ENCODE results near the gene CCDC127. TPM values are rescaled to one million over a fixed set of nuclear protein-coding genes. Genes with fewer than 3 reads are reported as not detected.
"Not testable (repeated sequence)": the region's sequence is repeated elsewhere in the genome, so short reads cannot be mapped to it uniquely, and the experiment has no call there.

Gene CCDC127
- total RNA-seq, 1 experiment from 2014 or later, result 5.0 TPM

- DNase-seq (ENCODE audit: low read depth), result no peak
Observed at GRCh38 chr5:204001-204400, 14.0 kb downstream of the CCDC127 start.

GRCh38 chr5:203246-203930, 14.6 kb downstream of the CCDC127 start:
- no peak for DNase-seq (ENCODE audit: low read depth)

DNA sequence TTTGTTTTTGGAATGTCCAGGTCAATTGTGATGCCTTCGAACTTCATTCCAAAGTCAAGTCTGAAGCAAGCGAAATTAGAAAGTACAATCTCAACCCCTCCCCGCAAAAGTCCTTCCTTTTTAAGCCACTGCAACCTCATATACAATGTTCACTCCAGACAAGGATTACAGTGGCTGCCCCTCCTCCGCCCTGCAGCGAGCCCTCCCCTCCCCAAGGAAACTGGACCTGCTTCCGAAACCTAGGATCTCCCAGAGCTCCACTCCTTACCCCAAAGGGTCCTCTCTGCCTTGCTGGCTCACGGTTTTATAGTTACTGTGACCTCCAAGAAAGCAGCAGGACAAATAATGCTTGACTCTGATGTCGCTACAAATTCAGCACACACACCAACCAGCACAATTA, 16.3 kb downstream of the CCDC127 start:
- no peak for DNase-seq (ENCODE audit: low read depth)

- no peak for DNase-seq (ENCODE audit: low read depth)
Observed at GRCh38 chr5:200985-201384, 17.0 kb downstream of the CCDC127 start.

DNA sequence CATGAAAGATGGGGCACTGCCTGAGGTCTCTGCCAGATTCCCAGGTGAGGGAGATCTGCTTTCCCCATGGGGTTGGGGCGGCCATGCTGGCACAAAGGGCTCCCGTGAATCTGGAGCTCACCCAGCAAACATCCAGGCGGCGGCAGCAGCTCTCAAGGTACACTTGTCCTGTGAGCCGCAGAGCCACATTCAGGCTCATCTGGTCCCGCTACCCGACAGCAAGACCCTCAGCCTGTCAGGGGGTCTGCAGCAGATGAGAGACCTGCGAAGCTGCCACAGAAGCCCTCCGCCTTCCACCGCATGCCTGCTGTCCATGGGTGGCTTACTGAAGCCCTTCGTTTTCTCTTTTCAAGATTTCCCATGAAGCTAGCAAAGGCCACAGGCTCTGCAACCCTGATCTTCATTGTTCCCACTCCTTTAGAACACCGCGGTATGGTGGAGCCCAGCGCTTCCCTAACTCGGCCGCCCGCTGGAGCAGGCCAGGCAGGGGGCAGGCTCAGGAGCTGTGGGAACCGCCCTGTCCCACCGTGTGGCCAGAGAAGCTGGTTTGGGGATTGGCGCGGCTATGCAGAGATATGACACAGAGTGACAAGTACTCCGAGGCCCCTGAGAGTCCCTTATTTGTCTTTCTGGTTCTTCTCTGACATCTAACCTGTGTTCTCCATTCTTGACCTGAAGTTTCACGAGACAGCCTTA, 17.9 kb downstream of the CCDC127 start:
- DNase-seq (ENCODE audit: low read depth), result no peak

DNA sequence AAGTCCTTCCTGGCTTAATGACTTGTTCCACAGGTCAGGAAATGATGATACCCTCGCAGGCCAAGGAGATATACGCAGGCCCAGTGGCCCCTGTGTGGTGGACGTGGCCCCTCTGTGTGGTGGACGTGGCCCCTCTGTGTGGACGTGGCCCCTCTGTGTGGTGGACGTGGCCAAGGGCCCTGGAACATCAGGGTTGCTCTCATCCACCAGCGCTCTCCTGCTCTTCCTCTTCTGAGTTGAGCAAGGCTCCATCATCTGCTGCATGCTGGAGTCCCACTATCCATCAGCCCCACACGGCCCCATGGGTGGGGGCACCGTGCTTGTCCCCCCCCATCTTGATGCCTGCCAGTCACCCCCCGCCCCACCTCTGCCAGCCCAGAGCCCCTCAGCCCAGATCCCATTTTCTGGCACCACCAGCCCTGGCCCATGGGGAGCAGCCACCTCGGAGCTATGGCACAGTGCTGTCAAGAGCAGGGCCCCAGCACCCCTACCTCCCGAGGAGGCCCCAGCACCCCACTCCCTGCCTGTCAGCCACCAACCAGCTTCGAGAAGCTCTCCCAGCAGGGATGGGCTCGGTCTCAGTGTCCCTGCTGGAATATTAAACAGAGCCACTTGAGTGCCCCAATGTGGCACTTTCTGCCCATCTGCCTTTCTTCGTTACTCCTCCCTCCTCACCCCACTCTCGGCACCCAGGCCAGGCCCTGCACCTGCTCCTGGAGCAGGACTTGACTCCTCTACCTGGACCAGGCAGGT, 18.6 kb downstream of the CCDC127 start:
- no peak for DNase-seq (ENCODE audit: low read depth)

DNA sequence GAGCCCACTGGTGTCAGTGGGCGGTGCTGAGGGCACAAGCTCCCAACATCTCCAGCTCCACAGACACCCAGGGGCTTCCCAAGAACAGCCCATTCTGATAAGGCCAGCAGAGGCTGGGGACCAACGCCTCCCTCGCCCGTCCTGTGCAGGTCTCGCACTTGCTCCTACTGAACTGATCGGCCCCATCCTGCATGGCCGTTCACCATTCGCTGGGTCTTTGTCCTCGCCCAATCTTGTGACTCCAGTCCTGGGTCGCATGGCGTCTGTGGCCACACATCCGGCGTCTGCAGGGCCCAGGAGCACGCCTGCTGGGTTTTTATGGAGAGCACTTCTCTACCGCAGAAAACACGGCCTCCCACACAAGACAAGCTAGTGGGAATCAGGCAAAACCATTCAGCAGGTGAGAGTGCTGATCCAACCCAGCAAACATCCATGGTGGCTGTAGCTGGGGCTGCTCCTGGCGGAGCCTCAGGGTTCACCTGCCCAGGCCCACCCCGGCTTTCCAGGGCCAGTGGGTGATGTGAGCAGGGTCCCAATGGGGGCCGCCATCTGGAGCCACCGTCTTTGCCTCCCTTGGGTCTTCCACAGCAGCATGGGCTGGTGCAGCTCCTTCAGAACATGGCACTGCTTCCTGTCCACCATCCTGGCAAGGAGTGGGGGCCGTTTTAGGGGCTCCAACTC, 19.3 kb downstream of the CCDC127 start:
- DNase-seq (ENCODE audit: low read depth), result no peak

GRCh38 chr5:197892-198489, 20.0 kb downstream of the CCDC127 start:
- DNase-seq (ENCODE audit: low read depth), result no peak

- DNase-seq (ENCODE audit: low read depth), result not testable (repeated sequence)
Observed at GRCh38 chr5:197031-197430, 20.9 kb downstream of the CCDC127 start.

DNA sequence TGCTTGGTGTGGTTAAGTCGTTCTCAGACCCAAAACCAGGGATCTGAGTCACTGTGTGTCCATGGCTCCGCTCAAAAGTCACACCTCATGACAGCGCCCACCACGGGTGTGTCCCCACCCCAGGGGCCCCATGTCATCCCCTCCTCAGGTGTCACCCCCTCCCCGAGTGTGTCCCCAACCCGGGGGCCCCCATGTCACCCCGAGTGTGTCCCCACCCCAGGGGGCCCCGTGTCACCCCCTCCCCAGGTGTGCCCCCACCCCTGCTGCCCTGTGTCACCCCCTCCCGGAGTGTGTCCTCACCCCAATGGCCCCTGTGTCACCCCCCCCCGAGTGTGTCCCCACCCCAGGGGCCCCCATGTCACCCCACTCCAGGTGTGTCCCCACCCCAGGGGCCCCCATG, 21.6 kb downstream of the CCDC127 start:
- DNase-seq (ENCODE audit: low read depth), result no peak

- no peak for DNase-seq (ENCODE audit: low read depth)
Observed at GRCh38 chr5:195401-196160, 22.4 kb downstream of the CCDC127 start.

DNA sequence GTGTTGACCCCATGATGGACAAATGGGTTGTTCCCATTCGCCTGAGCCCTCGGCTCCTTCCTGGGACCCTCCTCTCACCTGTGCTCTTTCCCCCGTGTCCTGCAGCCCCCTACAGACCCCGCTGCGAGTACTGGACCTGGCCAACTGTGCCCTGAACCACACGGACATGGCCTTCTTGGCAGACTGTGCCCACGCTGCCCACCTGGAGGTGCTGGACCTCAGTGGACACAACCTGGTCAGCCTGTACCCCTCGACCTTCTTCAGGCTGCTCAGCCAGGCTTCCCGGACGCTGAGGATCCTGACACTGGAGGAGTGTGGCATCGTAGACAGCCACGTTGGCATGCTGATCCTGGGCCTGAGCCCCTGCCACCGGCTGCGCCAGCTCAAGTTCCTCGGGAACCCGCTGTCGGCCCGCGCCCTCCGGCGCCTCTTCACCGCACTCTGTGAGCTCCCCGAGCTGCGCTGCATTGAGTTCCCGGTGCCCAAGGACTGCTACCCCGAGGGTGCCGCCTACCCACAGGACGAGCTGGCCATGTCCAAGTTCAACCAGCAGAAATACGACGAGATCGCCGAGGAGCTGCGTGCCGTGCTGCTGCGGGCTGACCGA, 23.2 kb downstream of the CCDC127 start:
- DNase-seq (ENCODE audit: low read depth), result no peak

- peak; percentile 13 for DNase-seq (ENCODE audit: low read depth)
Observed at GRCh38 chr5:194102-194501, 23.9 kb downstream of the CCDC127 start.

GRCh38 chr5:192970-193831, 24.8 kb downstream of the CCDC127 start:
- DNase-seq (ENCODE audit: low read depth), result no peak

DNA sequence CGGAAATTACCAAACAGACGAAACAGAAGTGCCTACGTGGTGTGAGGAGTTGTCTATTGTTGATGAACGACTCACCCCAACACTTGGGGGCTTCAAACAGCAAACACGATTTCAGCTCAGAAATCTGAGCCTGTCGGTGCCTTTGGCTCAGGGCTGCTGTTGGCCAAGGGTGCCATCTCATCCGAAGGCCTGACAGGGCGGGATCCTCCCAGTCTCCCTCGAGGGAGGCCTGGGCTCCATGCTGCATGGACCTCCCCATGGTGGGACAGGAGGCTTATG, 25.3 kb downstream of the CCDC127 start:
- no peak for DNase-seq (ENCODE audit: low read depth)

DNA sequence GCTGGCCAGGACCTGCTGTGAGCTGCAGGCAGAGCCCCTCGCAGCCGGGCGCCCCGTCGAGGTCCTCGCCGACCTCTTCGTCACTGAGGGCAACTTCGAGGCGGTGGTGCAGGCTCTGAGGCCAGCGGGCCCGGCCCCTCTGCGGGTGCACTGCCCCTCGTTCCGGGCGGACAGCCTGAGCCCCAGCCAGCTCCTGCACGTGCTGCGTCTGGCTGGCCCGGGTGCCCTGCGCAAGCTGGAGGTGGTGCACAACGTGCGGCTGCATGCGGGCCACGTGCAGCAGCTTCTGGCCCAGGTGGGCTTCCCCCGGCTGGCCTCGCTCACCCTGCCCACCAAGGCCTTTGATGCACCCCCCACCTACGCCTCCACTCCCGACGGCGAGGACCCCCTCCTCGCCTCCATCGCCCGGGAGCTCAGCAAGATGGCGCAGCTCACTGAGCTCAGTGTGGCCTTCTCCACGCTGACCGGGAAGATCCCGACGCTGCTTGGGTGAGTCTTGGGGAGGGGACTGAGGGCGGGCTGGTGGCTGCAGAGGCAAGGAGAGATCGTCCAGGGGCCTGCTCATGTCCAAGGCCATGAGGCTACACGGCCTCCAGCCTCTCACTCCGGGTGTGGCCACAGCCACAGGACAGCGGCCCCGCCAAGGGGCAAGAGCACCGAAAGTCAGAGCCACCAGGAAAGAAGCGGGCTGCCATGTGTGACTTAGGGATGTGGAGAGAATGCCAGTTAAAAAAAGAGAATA, 25.8 kb downstream of the CCDC127 start:
- DNase-seq (ENCODE audit: low read depth), result no peak

- peak; percentile 18 for DNase-seq (ENCODE audit: low read depth)
Observed at GRCh38 chr5:191036-191948, 26.7 kb downstream of the CCDC127 start, which contains the start of gene LRRC14B. LRRC14B (plus strand) TSS chr5:191495; CDS start chr5:191539, 44 bp downstream.

Data from LHCN-M2 (cell line).